ENCODE results near the gene RBM17. TPM values are rescaled to one million over a fixed set of nuclear protein-coding genes. Genes with fewer than 3 reads are reported as not detected.

RBM17 gene
- total and polyA plus RNA-seq, 2 of the 4 experiments (the other 2 are of a cell fraction): 24.6 to 56.7 TPM

DNA sequence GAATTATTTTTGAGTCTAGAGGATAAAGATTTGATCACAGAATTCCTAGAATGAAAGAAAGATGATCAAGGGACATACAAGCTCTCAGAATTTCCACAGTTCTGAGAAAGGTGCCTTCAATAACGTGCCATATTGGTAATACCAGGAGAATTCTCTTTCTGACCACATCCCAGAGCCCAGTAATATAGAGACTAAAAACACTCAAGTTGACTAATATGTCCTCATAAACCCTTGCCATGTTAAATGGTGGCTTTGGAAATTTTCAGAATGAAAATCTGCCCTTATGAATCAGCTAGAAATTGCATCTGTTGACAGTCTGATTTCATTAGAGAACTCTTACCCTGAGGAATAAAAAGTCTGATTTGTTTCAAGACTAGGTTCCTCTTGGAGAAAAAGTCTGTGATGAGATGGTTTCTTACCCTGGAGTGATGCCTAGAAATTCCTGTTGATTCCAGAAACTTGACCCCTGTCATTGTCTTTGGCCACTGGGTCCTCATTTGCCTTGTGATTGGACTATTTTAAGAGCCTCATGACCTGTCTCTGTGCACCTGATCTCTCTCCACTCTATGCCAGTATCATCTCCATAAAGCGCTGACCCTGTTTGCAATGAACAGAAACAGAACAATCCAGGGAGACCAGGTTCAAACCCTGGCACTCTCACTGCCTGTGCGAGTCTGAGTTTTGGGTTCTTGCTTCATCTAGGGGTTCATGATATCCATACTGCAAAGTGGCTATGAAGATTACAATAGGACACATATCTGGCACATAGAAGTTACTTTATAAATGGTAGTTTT, 30.0 kb upstream of the RBM17 start:
- peaks cover 21% of the 10 kb centered on the region for H3K27me3 ChIP-seq (ENCODE audit: control insufficient read depth, insufficient read depth, low read length)
- no peak overlapping the region for H3K14ac ChIP-seq (replicated peaks; ENCODE audit: low read depth, low read length)
- no peaks in the 10 kb centered on the region for H4K20me1 ChIP-seq (ENCODE audit: insufficient read depth, low read length)
- dilution Hi-C loops (cut with HindIII; ENCODE audit: low sequenced_read_pairs, unreplicated experiment) (no loop called here), intact Hi-C loops (cut with micrococcal nuclease) (no loop called here), in situ Hi-C loops (cut with MboI; ENCODE audit: low sequenced_read_pairs) (no loop called here)
- no peak overlapping the region for H2AK9ac ChIP-seq (replicated peaks; ENCODE audit: low read depth, low read length, poor library complexity)
- H3K9me3 ChIP-seq (ENCODE audit: control insufficient read depth, insufficient read depth, low read length): no peaks in the 10 kb centered on the region
- H2AK5ac ChIP-seq (ENCODE audit: low read depth, low read length): no peak overlapping the region
- DNase-seq (no peak), ATAC-seq (ENCODE audit: low read depth) (no peak)
- no peak overlapping the region for H2BK15ac ChIP-seq (ENCODE audit: low read depth, low read length)
- 90% methylated on average over 2 of the region's 3 CpGs; no CpG with 5 or more reads in 1 of the 2 experiments for whole genome bisulfite sequencing, 2 experiments (ENCODE audit: extremely low coverage in 2 of 2, insufficient read length in 1 of 2)
- CTCF ChIA-PET: no interaction called here
- H4K5ac ChIP-seq (ENCODE audit: low read depth, low read length): no peak overlapping the region
- no peak overlapping the region for H3K18ac ChIP-seq (ENCODE audit: low read depth, low read length)
- no peaks in the 10 kb centered on the region for H3K79me1 ChIP-seq (ENCODE audit: low read depth in 1 of 2, low read length in 2 of 2)
- H3K4me2 ChIP-seq (ENCODE audit: low read depth, low read length): no peak overlapping the region
- POLR2A ChIA-PET (ENCODE audit: unreplicated experiment): no interaction called here
- no peak overlapping the region for H4K8ac ChIP-seq (ENCODE audit: low read depth in 2 of 2, low read length in 2 of 2)
- no peak overlapping the region for H3K56ac ChIP-seq (ENCODE audit: extremely low read depth, insufficient read depth, low read length)
- no peak for TF ChIP-seq RFX5 (IDR thresholded peaks at IDR 0.05; ENCODE audit: low read depth, low read length)
- no peak for TF ChIP-seq POLR2A (IDR thresholded peaks at IDR 0.05; ENCODE audit: low read depth, low read length)
- TF ChIP-seq, protein P1, sequence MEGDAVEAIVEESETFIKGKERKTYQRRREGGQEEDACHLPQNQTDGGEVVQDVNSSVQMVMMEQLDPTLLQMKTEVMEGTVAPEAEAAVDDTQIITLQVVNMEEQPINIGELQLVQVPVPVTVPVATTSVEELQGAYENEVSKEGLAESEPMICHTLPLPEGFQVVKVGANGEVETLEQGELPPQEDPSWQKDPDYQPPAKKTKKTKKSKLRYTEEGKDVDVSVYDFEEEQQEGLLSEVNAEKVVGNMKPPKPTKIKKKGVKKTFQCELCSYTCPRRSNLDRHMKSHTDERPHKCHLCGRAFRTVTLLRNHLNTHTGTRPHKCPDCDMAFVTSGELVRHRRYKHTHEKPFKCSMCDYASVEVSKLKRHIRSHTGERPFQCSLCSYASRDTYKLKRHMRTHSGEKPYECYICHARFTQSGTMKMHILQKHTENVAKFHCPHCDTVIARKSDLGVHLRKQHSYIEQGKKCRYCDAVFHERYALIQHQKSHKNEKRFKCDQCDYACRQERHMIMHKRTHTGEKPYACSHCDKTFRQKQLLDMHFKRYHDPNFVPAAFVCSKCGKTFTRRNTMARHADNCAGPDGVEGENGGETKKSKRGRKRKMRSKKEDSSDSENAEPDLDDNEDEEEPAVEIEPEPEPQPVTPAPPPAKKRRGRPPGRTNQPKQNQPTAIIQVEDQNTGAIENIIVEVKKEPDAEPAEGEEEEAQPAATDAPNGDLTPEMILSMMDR (conservative IDR thresholded peaks at IDR 0.05; ENCODE audit: low read depth, low read length): no peak
- TF ChIP-seq, protein P2, sequence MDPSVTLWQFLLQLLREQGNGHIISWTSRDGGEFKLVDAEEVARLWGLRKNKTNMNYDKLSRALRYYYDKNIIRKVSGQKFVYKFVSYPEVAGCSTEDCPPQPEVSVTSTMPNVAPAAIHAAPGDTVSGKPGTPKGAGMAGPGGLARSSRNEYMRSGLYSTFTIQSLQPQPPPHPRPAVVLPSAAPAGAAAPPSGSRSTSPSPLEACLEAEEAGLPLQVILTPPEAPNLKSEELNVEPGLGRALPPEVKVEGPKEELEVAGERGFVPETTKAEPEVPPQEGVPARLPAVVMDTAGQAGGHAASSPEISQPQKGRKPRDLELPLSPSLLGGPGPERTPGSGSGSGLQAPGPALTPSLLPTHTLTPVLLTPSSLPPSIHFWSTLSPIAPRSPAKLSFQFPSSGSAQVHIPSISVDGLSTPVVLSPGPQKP (IDR thresholded peaks at IDR 0.05; ENCODE audit: borderline replicate concordance, low read depth, low read length): no peak
- no peak for TF ChIP-seq MXI1 (IDR thresholded peaks at IDR 0.05; ENCODE audit: borderline replicate concordance, low read depth, low read length)
- no peak for TF ChIP-seq BHLHE40 (IDR thresholded peaks at IDR 0.05; ENCODE audit: low read depth, low read length)
- no peak for TF ChIP-seq NFE2L2 (IDR thresholded peaks at IDR 0.05; ENCODE audit: low read depth, low read length)
- TF ChIP-seq, protein P3, sequence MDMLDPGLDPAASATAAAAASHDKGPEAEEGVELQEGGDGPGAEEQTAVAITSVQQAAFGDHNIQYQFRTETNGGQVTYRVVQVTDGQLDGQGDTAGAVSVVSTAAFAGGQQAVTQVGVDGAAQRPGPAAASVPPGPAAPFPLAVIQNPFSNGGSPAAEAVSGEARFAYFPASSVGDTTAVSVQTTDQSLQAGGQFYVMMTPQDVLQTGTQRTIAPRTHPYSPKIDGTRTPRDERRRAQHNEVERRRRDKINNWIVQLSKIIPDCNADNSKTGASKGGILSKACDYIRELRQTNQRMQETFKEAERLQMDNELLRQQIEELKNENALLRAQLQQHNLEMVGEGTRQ (IDR thresholded peaks at IDR 0.05; ENCODE audit: low read depth, low read length): no peak
- no peak for TF ChIP-seq CHD1 (IDR thresholded peaks at IDR 0.05; ENCODE audit: low read depth, low read length)
- H3K9me1 ChIP-seq (ENCODE audit: insufficient read depth, low read length): no peaks in the 10 kb centered on the region
- no peak overlapping the region for H3K4ac ChIP-seq (ENCODE audit: low read depth, low read length)
- H2BK120ac ChIP-seq (ENCODE audit: low read depth, low read length): no peak overlapping the region
- no peak overlapping the region for H3K9ac ChIP-seq (ENCODE audit: low read depth, low read length)
- H3K23ac ChIP-seq (ENCODE audit: low read depth, low read length): no peak overlapping the region
- no peaks in the 10 kb centered on the region for H3K36me3 ChIP-seq (ENCODE audit: control insufficient read depth, insufficient read depth, low read length)
- H2BK20ac ChIP-seq (ENCODE audit: low read depth, low read length): no peak overlapping the region
- H3K27ac ChIP-seq (ENCODE audit: insufficient read depth, low read length): no peak overlapping the region
- no peak overlapping the region for H4K91ac ChIP-seq (ENCODE audit: insufficient read depth, low read depth, low read length)
- H2AFZ ChIP-seq (replicated peaks; ENCODE audit: low read length, poor library complexity): no peak overlapping the region
- no peak overlapping the region for H2BK5ac ChIP-seq (ENCODE audit: low read depth, low read length, poor library complexity, severe bottlenecking)
- BruUV-seq (replicated peaks): no TSS peak
- no peaks in the 10 kb centered on the region for H3K4me1 ChIP-seq (ENCODE audit: control insufficient read depth, insufficient read depth, low read length)
- no peak overlapping the region for H3K4me3 ChIP-seq (ENCODE audit: insufficient read depth, low read depth, low read length)

Measured in IMR-90 (cell line).